NCI-H1930 (cell line): ENCODE results near the gene PITPNC1.
"Not testable (repeated sequence)": the region's sequence is repeated elsewhere in the genome, so short reads cannot be mapped to it uniquely, and the experiment has no call there.

Experiments used
- DNase-seq, 2 experiments: peaks; one replicate each; lab custom pipeline; 2025; lab: John Stamatoyannopoulos, UW

PITPNC1 gene

DNA sequence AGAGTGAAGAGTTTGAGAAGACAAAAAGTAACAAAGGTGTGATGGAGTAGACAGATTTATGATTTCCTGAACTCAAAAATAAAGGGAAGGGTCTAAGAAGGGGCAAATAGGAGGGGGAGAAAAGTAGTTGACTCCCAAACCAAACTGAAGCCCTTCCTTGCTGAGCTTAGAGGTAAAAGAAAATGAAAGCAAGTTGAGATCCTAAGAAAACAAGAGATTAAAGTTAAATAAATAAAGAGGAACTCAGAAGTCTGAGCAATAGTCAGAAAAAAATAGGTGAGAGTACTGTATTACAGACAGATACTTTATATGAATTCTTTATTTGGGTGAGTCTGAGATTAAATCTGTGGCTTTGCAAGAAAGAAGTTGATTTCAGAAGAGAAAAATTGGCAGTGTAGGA, 7.4 kb upstream of the PITPNC1 start:
- DNase-seq = no peak

DNA sequence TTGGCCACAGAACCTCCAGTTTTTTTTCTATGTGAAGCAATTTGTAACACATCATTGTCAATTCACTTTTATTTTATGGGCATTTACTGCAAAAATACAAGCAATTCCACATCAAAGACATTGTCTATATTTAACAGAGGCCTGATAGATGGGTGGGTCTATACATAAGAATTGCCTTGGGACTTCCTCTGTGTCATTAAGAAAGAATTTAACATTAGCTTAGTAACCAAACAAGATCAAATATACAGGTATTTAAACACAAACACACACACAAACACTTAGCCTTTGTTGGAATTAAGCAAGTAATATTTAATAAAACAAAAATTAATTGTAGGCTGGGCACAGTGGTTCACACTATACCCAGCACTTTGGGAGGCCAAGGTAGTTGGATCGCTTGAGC, 4.3 kb upstream of the PITPNC1 start:
- DNase-seq = no peak

DNA sequence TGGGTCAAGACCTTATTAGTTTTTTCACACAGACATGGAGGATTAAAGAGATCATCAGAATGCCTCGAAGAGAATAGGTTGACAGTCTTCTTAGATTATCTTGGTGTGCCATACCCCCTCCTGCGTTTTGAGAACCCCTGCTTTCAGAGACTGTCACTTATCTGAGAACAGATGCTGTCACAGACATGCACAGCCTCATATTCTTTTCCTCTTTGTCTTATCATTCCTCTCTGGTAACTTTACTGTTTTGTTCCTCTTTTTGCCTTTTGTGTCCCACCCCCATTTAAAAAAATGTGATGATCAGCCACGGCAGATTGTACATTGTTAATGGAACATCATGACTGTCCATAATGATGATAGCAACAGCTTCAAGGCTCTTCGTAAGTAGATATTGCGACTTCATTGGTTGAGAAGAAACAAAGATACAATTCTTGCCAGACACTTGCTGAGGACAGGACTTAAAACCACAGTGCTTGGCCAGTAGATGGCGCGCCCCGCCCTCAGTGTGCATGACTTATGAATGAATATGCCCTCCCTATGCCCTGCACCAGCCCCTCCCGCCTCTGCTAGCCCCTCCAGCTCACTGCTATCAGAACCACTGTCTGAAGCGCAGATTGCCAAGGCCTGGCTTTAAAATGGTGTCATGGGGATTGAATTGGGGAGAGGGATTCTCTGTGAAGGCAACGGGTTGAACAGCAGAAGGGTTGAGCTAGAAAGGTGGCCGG, 2.6 kb upstream of the PITPNC1 start:
- DNase-seq = peak; percentile 57 to 76

DNA sequence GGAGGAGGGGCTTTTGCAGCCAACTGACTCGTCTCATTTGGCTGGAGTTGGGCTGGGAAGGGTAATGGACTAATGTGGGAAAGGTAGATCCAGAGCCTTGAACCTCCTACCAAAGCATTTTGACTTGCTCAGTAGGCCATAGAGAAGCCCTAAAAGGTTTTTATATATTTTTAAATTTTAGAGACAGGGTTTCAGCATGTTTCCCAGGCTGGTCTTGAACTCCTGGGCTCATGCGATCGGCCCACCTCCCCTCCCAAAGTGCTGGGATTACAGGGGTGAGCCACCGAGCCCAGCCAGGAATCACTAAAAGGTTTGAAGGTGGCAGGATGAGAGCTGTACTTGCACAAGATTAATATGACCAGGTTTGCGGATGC, 2.0 kb upstream of the PITPNC1 start:
- no peak for DNase-seq

DNA sequence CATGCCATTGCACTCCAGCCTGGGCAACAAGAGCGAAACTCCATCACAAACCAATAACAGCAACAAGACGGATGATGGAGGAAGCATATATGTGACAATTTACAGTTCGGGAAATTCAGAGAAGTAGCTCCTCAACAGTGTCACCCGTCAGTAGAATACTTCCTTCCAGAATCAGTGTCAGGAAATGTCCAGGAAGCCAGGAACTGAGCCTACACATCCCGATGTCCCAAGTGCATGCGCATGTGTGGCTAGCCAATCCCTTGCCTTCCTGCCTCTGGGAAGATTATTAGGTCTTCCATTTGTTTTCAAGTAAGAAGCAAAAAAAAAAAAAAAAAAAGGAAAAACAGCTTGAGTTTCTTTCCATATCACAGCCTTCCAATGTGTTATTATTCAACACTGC, 1.4 kb upstream of the PITPNC1 start:
- no peak for DNase-seq

DNA sequence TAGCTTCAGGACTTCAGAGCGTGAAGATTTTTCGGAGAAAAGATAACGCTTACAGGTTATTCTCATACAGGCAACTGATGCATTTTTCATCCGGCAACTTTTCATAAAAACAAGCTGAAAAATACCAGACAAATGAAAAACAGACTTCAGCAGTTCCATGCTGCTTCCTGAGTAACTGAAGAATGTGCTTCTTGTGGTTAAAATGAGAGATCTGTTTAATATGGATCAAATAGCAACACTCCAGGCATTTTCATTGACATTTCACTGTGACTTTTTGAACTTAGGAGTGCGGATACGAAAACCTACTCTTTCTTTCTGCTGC, 705 bp upstream of the PITPNC1 start:
- no peak for DNase-seq

DNA sequence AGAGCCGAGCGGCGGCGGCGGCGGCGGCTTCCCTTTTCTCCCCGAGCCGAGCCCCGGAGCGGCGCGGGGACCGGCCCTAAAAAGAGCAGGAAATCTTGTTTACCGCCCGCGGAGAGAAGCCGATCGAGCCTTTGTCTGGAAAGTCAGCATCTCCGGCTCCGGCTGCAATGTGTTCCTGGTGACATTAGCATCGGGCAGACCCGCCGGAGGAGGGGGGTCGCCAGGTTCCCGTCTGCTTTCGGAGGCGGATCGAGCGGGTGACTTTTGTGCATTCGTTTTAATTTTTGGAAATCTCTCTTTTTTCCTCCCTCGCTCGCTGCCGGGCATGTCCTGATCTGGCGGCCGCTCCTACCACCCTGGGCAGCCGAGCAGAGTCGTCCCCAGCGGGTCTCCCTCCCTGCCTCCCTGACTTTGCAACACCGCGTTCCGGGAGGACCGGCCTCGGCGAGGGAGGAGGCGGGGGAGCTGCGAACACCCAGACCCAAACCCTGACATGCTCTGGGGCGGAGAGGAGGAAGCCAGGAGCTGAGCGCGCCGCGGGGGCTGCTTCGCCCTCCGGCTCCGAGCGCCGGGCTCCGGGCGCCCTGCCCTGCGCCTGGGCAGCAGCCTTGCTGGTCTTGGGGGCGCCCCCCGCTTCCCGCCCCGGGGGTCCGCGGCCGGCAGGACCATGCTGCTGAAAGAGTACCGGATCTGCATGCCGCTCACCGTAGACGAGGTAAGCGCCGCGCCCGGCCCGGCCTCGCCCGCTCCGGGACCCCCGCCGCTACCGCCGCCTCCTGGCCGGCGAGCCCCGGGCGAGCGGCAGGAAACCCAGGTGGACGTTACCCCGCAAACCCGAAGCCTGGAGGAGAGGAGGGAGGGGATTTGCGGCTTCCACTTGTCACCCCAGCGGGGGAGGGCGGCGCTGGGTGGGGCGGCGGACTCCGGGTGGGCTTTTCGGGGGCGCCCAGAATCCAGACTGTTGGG, 690 bp downstream of the PITPNC1 start:
- peak in 1 of 2 experiments; percentile 62 for DNase-seq

DNA sequence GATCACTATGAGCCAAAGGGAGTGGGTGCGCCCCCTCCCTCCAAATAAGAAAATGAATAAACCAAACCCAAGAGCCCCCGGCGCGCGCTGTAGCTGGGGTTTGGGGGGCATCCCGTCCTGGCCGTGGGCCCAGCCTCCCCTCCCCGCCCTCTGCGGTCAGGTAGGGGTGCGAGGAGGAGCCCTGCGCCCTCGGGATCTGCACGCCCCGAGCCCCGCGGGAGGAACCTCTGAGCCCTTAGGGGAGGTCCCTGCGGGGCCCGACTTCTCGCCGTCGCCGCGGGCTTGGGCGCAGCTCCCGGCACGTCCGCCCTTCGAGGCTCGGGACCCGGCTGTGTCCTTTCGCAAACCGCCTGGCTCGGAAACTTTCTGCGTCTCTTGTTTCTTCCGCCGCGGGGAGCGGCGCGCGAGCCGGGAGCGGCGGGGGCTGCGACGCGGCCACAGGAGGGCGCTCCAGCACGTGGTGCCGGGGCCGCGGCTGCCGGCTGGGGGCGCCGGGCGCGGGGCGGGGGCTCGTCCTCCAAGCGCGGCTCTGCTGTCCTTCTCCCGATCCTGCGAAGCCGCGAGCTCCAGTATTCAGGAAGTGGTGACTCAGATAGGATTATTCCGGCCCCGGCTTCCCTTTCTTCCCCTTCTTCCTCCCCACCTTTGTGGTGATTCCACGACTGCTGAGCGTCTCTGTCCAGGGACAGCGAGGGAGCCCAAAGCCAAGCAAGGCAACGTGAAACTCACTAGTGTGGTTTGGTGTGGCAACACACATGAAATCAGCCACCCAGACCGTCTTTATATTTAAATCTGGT, 1.6 kb downstream of the PITPNC1 start:
- peak; percentile 74 to 86 for DNase-seq

DNA sequence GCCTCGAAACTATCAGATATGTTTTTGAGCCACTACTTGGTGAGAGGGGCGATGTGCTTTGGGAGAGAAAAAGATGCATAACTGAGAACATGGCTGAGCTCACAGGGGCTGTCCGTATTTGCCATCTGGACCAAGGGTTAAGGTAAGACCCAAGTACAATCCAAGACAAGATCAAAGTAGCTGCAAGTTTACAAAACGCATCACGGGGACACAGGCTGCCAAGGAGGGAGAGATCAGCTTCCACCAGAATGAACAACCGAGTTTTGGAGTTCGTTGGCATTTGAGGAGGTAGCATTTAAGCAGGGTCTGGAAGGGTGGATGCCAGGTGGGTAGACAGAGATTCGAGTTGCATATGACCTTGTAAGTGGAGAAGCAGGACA, 2.2 kb downstream of the PITPNC1 start:
- no peak for DNase-seq

DNA sequence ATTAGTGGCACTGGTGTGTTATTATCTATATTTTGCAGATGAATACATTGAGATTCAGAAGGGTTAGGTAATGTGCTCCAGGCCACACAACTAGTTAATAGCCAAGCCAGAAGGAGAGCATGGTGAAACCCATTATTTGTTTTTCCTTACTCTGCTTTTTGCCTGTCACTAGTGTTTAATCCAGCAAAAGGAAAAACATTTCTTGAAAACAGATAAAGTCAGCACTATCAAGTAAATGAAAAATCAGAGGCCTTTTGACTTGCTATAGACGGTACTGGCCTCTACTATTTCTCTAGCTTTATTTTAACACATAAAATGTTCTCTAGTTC, 4.8 kb downstream of the PITPNC1 start:
- DNase-seq = no peak

DNA sequence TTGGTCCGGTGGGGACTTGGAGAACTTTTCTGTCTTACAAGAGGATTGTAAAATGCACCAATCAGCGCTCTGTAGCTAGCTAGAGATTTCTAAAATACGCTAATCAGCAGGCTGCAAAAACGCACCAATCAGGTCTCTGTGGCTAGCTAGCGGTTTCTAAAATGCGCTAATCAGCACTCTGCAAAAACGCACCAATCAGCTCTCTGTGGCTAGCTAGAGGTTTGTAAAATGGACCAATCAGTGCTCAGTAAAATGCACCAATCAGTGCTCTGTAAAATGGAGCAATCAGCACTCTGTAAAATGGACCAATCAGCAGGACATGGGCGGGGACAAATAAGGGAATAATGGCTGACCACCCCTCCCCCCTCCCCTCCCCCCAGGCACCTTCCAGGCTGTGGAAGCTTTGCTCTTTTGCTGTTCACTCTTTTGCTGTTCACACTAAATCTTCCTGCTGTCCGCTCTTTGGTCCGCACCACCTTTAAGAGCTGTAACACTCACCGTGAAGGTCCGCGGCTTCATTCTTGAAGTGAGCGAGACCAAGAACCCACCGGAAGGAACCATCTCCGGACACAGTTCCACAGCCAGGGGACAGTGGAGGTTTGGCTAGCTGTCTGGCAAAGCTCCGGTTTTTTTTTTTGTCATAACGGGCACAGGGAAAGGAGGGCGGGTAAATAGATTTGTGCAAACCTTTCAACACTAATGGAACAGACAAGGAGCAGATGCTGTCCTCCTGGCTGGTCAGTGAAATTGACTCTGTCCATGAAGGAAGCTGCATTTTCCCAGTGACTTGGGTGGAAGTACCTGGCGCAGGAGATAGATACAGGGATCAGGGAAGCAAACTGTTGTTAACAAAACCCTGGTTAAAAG, 8.3 kb downstream of the PITPNC1 start:
- no peak for DNase-seq

DNA sequence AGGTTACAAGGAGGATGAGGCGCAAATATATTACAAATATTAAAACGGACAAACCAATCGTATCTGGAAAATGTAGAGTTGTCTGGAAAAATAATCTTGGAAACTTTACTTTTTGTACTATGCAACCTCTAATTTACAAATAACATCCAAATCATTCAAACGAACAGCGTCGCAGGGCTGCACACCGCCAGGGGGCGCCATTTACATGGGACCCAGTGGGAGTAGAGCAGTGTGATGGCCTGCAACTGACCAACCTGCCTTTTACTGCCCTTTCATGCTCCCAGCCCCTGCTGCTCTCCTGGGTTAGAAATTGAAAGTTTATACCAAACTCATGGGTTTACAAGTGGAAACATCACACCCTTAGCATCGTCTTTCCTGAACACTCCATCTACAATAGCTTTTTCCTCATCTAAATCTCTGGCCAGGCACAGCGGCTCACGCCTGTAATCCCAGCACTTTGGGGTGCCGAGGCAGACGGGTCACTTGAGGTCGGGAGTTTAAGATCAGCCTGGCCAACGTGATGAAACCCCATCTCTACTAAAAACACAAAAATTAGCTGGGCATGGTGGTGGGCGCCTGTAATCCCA, 10.0 kb downstream of the PITPNC1 start:
- peak in 1 of 2 experiments; percentile 64 for DNase-seq

DNA sequence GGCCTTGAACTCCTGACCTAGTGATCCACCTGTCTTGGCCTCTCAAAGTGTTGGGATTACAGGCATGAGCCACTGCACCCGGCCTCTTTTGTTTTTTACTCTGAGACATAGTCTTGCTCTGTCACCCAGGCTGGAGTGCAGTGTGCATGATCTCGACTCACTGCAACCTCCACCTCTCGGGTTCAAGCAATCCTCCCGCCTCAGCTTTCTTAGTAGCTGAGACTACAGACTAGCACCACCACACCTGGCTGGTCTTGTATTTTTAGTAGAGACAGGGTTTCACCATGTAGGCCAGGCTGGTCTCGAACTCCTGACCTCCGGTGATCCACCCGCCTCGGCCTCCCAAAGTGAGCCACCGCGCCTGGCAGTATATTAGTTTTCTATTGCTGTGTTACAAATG, 11.5 kb downstream of the PITPNC1 start:
- DNase-seq = not testable (repeated sequence)

DNA sequence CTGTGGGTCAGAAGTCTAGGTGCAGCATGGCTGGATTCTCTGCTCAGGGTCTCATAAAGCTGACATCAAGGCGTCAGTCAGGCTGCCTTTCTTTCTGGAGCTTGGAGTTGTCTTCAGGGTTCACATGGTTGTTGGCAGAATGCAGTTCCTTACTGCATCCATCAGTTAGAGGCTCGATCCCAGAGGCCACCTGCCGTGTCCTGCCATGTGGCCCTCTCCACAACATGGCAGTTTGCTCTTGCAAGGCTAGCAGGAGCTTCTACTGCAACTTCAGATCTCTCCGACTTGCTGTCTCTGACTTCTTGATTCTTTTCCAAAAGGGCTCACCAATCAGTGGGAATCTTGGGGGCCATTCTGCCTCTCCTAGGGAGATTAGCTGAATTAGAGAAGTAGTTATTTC, 11.9 kb downstream of the PITPNC1 start:
- DNase-seq = no peak

DNA sequence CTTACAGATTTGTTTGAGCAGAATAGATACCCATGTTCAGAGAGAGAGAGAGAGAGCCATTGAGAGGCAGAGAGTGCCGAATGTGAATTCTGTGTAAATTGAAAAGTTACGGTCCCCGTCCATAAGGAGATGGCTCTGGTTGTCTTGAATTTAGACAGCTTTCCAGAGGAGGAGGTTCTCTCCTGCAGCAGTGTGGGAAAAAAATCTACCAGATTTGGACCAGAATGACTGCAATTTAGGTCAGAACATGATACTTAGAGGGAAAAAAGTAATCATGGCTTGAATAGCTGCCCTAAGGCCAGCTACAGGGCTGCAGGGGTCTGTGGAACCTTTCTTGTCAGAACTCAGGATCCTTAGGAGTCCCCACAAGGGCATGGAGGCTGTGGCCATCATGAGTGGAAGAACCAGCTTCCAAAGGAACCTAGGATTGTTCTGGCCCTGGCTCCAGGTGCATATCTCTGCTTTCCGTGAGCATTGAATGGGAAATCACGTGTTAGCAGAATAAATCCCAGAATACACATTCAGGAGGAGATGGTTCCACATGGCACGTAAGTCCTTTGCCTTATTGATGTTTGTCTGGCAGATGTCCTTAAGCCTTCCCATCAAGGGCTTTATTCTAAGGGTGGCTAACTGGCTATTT, 13.0 kb downstream of the PITPNC1 start:
- no peak for DNase-seq

DNA sequence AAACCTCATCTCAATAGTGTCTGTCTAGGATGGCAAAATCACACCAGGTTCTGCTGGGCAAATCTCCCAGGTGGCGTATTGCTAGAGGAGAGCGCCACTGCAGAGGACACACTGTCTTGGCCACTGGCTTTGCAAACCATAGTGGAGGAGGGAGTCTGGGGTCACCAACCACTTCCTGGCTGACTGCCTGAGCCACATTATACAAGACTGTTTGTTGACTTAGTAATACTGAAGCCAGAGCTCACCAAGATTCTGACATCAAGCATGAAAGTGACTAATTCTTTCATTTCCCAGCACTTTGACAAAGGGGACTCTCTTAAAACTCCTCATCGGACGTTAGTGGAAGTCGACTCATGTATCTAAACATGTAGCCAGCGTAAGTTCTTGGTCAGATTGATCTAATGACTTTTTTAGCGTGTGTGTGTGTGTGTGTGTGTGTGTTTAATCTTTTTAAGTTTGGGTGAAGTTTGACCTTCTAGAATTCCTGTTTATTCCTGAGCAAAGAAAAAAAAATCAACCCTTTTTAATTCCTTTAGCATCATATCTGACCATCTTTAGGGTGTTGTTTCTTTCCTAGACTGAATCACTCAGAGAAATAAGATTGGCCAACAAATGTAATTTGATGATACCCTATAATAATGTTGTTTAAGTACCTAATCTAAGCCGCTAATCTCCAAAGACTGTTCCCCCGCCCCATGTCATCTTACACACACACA, 13.7 kb downstream of the PITPNC1 start:
- DNase-seq = no peak

DNA sequence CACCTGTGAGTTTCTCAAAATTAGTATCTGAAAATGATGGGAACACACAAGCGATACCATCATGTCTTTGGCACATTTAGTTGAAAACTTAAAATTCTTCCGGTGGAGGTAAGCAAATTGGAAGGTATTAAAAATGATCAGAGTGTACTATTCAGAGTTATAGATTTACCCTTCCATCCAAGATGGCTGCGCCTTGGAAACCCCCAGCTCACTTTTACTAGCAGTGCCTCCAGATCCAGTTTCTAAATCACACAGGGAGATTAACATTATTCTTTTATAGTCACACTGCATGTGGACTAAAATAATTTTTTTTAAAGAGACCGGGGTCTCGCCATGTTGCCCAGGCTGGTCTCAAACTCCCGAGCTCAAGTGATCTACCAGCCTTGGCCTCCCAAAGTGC, 15.0 kb downstream of the PITPNC1 start:
- DNase-seq = no peak

DNA sequence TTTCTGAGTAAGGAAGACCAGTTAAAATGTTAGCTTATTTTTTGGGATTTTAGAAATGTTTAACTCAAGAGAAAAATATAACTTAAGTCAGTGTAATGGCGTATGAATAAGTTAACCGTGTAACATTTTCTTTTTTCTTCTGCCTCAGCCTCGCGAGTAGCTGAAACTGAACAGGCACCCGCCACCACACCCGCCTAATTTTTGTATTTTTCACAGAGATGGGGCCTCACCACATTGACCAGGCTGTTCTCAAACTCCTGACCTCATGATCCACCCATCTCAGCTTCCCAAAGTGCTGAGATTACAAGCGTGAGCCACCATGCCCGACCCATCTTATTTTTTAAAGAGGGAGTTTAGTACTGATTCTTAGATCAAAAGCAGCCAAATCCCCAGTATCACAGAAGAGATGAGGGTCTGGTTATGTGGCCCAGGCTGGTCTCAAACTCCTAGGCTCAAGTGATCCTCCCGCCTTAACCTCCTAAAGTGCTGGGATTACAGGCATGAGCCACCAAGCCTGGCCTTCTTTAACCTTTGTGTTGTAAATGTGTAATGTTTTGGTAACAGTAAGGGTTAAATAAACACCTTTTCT, 16.8 kb downstream of the PITPNC1 start:
- DNase-seq = no peak

DNA sequence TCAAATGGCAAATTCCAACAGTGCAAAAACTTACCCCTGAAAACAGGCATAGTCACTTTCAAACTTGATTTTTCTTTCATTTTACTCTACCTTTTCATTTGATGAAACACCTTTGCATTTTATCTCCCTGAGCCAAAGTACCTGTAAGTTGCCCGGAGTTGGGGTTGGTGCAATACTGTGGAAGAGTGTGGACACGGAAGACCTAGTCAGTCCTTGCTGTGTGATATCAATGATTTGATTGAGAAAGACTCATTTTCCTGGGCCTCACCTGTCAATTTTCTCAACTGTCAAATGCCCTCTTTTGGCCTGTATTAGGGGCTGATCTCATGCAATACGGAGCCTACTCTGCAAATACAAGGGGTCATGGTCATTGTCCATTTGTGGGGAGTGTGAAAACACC, 22.6 kb downstream of the PITPNC1 start:
- DNase-seq = no peak

DNA sequence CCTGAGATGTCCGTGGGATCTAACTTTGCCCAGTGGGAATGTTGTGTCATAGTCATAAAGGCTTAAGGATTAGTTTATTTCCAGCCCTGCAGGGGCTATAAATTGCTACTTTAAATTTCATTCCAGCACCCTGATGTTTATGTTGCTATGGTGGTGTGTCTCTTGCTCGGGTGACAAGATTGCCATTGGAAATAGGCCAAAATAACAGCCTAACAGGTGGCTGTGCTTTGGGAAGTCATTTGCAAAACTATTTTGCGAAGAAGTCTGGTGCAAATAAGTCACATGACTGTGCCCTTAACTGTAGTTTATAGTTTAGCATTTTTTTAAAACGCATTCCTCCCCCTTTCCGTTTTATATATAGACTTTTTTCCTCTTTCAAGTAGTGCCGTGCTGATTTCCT, 23.1 kb downstream of the PITPNC1 start:
- no peak for DNase-seq
